Upper lobe of left lung (tissue), 6 donors: ENCODE data around the gene GNG3. TPM values are rescaled to one million over a fixed set of nuclear protein-coding genes. Genes with fewer than 3 reads are reported as not detected.

Source experiments
- ATAC-seq, 2 donors: fragments of 200-7000 bp; cut with Tn5 transposase; one replicate each; pipeline ENCODE4 v1.9.1; 2022; ENCODE audit warnings: mild to moderate bottlenecking in 2 of 2, moderate library complexity in 2 of 2; ENCODE audit not compliant: low FRiP score in 2 of 2
- DNase-seq, 2 donors: peaks; one replicate each; pipeline ENCODE4 v3.0.0-alpha.2; 2019 to 2020
- H3K27ac ChIP-seq, 4 donors: fragments of 200-600 bp; sonication (generic); one replicate each; pipeline ENCODE4 v1.5.1; 2016 to 2019
- H3K27me3 ChIP-seq, 4 donors: fragments of 200-600 bp; sonication (generic); one replicate each; pipeline ENCODE4 v1.5.1; 2017 to 2019
- H3K36me3 ChIP-seq, 4 donors: fragments of 200-600 bp; sonication (generic); one replicate each; pipeline ENCODE4 v1.5.1; 2016 to 2019
- H3K4me1 ChIP-seq, 4 donors: fragments of 200-600 bp; sonication (generic); one replicate each; pipeline ENCODE4 v1.5.1; 2018 to 2019
- H3K4me3 ChIP-seq, 4 donors: fragments of 200-600 bp; sonication (generic); one replicate each; pipeline ENCODE4 v1.5.1; 2017 to 2019; ENCODE audit warnings: mild to moderate bottlenecking in 2 of 4, moderate library complexity in 1 of 4
- H3K9me3 ChIP-seq, 4 donors: fragments of 200-600 bp; sonication (generic); one replicate each; pipeline ENCODE4 v1.5.1; 2018 to 2019
- EP300 ChIP-seq, 4 donors: sonication (generic); formaldehyde crosslinking; IDR thresholded peaks; one replicate each; pipeline ENCODE4 v1.5.1; 2017; ENCODE audit warnings: antibody characterized with exemption in 4 of 4, control low read depth in 2 of 4
- POLR2A ChIP-seq, 4 donors: fragments of 450-650 bp; IDR thresholded peaks; one replicate each; pipeline ENCODE4 v1.5.1; 2016 to 2017; ENCODE audit warnings: antibody characterized with exemption in 4 of 4, mild to moderate bottlenecking in 2 of 4
- POLR2AphosphoS5 ChIP-seq, 2 donors: sonication (generic); formaldehyde crosslinking; IDR thresholded peaks; one replicate each; pipeline ENCODE4 v1.5.1; 2017; ENCODE audit warnings: antibody characterized with exemption in 2 of 2
- WGBS, 2 donors: methylation state at CpG; one replicate each; pipeline ENCODE4 v1.1.5; 2017 to 2018; 5-methylcytosine and 5-hydroxymethylcytosine counted together
- total RNA-seq, 6 donors: library from RNA; depleted of rRNA in 4 of 6; stranded (reverse); fragments of >200 nt in 4 of 6; gene quantifications; one replicate each; pipeline versions ENCODE4 v1.1.0 to v1.2.1, GENCODE V29; 2016 to 2021
- TF ChIP-seq, protein P1 (sequence below), 6 experiments: fragments of 450-650 bp in 4 of 6; fragments of 200-600 bp in 2 of 6; sonication (generic) in 2 of 6; IDR thresholded peaks; one replicate each; pipeline ENCODE4 v1.5.1; 2016 to 2019; ENCODE audit warnings: antibody characterized with exemption in 6 of 6
- donor health status: DM: no; HTN: no; CAD: no; lungs with moderate emphysema.
- donor health status: DM: no; HTN: yes; CAD: no; lungs with severe emphysema.

Gene GNG3
- total RNA-seq, 6 donors from 2014 or later, result not detected

DNA sequence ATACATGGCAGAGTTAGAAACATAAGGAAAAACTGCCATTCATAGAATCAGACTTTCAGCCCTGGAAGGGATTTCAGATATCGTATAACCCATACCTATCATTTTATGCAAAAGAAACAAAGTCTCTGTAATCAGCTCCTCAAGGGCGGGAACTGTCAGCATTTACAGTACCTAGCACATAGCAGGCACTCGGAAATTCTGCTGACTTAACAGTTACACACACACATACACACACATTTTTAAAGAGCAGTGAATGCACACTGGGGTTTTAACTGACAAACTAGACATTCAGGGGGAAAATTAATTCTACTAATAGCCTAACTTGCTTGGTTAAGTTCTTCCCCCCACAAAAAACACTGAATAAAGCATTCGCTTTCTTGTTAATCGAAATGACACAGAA, 8.7 kb downstream of the GNG3 start:
- ATAC-seq (no peak), DNase-seq (no peak)
- H3K27ac ChIP-seq, result no peak overlapping the region
- peaks cover 0 to 28% (median 11%) of the 10 kb centered on the region in 4 donors for H3K4me1 ChIP-seq
- WGBS, 2 donors, result 93 to 94% methylated on average over 5 of the region's 5 CpGs
- H3K36me3 ChIP-seq, result peaks cover 66 to 99% (median 93%) of the 10 kb centered on the region in 4 donors
- H3K9me3 ChIP-seq, result no peaks in the 10 kb centered on the region
- TF ChIP-seq EP300 (IDR thresholded peaks at IDR 0.05), result no peak
- no peak for TF ChIP-seq POLR2AphosphoS5 (IDR thresholded peaks at IDR 0.05)
- TF ChIP-seq, protein P1, sequence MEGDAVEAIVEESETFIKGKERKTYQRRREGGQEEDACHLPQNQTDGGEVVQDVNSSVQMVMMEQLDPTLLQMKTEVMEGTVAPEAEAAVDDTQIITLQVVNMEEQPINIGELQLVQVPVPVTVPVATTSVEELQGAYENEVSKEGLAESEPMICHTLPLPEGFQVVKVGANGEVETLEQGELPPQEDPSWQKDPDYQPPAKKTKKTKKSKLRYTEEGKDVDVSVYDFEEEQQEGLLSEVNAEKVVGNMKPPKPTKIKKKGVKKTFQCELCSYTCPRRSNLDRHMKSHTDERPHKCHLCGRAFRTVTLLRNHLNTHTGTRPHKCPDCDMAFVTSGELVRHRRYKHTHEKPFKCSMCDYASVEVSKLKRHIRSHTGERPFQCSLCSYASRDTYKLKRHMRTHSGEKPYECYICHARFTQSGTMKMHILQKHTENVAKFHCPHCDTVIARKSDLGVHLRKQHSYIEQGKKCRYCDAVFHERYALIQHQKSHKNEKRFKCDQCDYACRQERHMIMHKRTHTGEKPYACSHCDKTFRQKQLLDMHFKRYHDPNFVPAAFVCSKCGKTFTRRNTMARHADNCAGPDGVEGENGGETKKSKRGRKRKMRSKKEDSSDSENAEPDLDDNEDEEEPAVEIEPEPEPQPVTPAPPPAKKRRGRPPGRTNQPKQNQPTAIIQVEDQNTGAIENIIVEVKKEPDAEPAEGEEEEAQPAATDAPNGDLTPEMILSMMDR (IDR thresholded peaks at IDR 0.05), result no peak
- no peak for TF ChIP-seq POLR2A (IDR thresholded peaks at IDR 0.05)
- H3K4me3 ChIP-seq, result no peak overlapping the region
- H3K27me3 ChIP-seq, result no peaks in the 10 kb centered on the region

DNA sequence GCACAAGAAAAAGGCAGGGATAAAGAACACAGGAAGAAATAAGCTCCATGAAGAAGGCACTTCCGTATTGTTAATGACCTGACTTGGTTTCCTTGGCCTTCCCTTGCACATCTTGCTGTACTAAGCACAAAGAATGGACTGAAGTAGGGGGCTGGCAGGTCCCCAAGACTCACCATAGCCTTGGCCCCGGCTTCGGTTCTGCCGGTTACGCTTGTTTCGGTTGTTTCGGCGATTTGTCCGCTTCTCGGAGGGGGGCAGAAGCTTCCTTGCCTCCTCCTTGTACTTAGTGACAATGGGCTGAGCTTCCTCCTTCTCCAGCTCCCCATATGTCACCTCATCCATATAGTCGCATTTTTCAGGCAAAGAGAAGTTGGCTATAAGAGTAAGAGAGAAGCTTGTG, 9.3 kb downstream of the GNG3 start:
- no peak for ATAC-seq

DNA sequence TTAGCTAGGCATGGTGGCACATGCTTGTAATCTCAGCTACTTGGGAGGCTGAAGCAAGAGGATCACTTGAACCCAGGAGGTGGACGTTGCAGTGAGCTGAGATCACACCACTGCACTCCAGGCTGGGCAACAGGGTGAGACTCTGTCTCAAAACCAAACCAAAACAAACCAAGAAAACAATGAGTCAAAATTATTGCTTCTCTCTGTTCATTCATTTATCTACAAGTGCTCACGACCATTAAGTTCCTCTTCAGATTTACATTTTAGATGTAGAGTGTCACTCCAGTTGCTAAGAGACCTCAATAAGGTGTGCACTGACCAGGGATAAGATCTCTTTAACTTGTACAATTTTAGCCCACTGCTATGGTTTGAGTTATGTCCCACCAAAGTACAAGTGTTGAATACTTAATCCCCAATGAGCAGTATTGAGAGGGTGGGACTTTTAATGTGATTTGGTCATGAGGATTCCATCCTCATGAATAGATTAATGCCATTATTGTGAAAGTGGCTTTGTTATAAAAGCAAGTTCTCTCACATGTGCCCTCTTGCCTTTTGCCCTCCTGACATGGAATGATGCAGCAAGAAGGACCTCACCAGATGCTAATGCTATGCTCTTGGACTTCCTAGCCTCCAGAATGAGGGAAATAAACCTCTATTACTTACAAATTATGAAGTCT, 12.0 kb downstream of the GNG3 start:
- peaks cover 90 to 100% (median 91%) of the 10 kb centered on the region in 4 donors for H3K36me3 ChIP-seq
- H3K4me1 ChIP-seq, result peaks cover 11 to 20% (median 16%) of the 10 kb centered on the region in 4 donors
- no peaks in the 10 kb centered on the region for H3K27me3 ChIP-seq
- no peak for DNase-seq
- H3K27ac ChIP-seq, result no peak overlapping the region
- no peak overlapping the region for H3K4me3 ChIP-seq
- WGBS, 2 donors, result 70 to 72% methylated on average over 2 of the region's 2 CpGs
- TF ChIP-seq EP300 (IDR thresholded peaks at IDR 0.05) (no peak), POLR2A (IDR thresholded peaks at IDR 0.05) (no peak), POLR2AphosphoS5 (IDR thresholded peaks at IDR 0.05) (no peak)
- TF ChIP-seq, protein P1 (IDR thresholded peaks at IDR 0.05), result no peak
- H3K9me3 ChIP-seq, result no peaks in the 10 kb centered on the region
- ATAC-seq, result no peak

More for the DNA sequence above, 9.3 kb downstream of the GNG3 start:
- DNase-seq, result no peak
- Histone ChIP-seq H3K4me1 (peaks cover 0 to 28% (median 12%) of the 10 kb centered on the region in 4 donors), H3K36me3 (peaks cover 72 to 100% (median 93%) of the 10 kb centered on the region in 4 donors), H3K27ac (no peak overlapping the region), H3K9me3 (no peaks in the 10 kb centered on the region), H3K4me3 (no peak overlapping the region), H3K27me3 (no peaks in the 10 kb centered on the region)
- 93 to 94% methylated on average over 11 of the region's 11 CpGs for WGBS, 2 donors
- TF ChIP-seq EP300 (IDR thresholded peaks at IDR 0.05), result no peak
- no peak for TF ChIP-seq POLR2AphosphoS5 (IDR thresholded peaks at IDR 0.05)
- TF ChIP-seq, protein P1 (IDR thresholded peaks at IDR 0.05), result no peak
- no peak for TF ChIP-seq POLR2A (IDR thresholded peaks at IDR 0.05)

DNA sequence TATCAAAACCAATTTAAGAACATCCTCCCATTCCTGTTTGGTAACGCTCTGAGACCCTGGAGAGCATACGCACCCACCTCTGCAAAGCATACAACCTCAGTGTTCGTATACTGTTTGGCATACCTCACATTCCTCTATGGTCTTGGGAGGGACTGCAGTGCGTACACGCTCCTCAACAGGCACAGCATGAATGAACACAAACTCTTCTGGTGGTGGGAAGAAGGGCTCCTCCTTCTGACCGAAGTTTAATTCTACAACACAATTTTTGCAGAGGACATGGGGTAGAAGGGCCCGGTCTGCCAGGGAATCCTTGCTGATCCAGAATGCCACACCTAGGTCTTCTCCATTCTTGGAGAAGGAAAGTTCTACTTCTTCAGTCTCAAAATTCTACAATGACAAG, 14.5 kb downstream of the GNG3 start:
- peaks cover 26 to 32% (median 27%) of the 10 kb centered on the region in 4 donors for H3K4me1 ChIP-seq
- peaks cover 64 to 79% (median 66%) of the 10 kb centered on the region in 4 donors for H3K36me3 ChIP-seq
- H3K4me3 ChIP-seq, result no peak overlapping the region
- no peaks in the 10 kb centered on the region for H3K27me3 ChIP-seq
- no peaks in the 10 kb centered on the region for H3K9me3 ChIP-seq
- no peak for DNase-seq
- no peak for ATAC-seq
- H3K27ac ChIP-seq, result peak overlapping the region in 1 of 4 donors; percentile 30
- TF ChIP-seq EP300 (IDR thresholded peaks at IDR 0.05) (no peak), POLR2AphosphoS5 (IDR thresholded peaks at IDR 0.05) (no peak), POLR2A (IDR thresholded peaks at IDR 0.05) (no peak)
- TF ChIP-seq, protein P1 (IDR thresholded peaks at IDR 0.05), result no peak
- 73 to 77% methylated on average over 6 to 7 of the region's 7 CpGs for WGBS, 2 donors
